ENCODE results near the gene LRRK1.

The LRRK1 gene

GRCh38 chr15:100951965-100952364, 32.8 kb downstream of the LRRK1 start:
- no peak overlapping the region for H3K9ac ChIP-seq (ENCODE audit: low read length)
- no peaks in the 10 kb centered on the region for H3K27me3 ChIP-seq (ENCODE audit: control insufficient read depth, insufficient read depth, low read length)

DNA sequence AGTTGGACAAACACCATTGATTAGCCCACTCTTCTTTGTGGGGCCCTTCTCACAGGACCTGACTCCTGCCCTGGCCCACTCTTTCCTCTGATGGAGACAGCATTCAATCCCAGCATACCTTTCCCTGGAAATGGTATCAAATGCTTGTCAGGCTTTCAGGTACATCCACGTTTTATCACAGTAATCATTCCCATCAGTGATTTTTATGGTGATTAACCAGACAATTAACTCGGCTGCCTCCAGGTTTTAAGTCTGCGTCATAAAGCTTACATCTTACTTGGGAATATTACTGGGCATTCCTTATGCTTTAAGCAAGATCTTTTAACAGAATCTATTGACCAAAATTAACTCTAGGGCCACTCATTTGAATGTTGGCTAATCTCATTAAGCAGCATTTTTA, 33.4 kb downstream of the LRRK1 start:
- H3K36me3 ChIP-seq (ENCODE audit: control insufficient read depth, insufficient read depth, low read length), result no peaks in the 10 kb centered on the region
- no peak overlapping the region for H3K9ac ChIP-seq (ENCODE audit: low read length)
- no peaks in the 10 kb centered on the region for H3K4me1 ChIP-seq (ENCODE audit: control insufficient read depth, insufficient read depth, low read length)
- H3K9me3 ChIP-seq (ENCODE audit: control insufficient read depth, low read length), result no peaks in the 10 kb centered on the region
- H3K27me3 ChIP-seq (ENCODE audit: control insufficient read depth, insufficient read depth, low read length), result no peaks in the 10 kb centered on the region
- H3K4me3 ChIP-seq (ENCODE audit: low read length), result no peak overlapping the region

More at GRCh38 chr15:100951965-100952364, 32.8 kb downstream of the LRRK1 start:
- no peaks in the 10 kb centered on the region for H3K36me3 ChIP-seq (ENCODE audit: control insufficient read depth, insufficient read depth, low read length)
- no peaks in the 10 kb centered on the region for H3K4me1 ChIP-seq (ENCODE audit: control insufficient read depth, insufficient read depth, low read length)
- no peaks in the 10 kb centered on the region for H3K9me3 ChIP-seq (ENCODE audit: control insufficient read depth, low read length)
- H3K4me3 ChIP-seq (ENCODE audit: low read length), result no peak overlapping the region

DNA sequence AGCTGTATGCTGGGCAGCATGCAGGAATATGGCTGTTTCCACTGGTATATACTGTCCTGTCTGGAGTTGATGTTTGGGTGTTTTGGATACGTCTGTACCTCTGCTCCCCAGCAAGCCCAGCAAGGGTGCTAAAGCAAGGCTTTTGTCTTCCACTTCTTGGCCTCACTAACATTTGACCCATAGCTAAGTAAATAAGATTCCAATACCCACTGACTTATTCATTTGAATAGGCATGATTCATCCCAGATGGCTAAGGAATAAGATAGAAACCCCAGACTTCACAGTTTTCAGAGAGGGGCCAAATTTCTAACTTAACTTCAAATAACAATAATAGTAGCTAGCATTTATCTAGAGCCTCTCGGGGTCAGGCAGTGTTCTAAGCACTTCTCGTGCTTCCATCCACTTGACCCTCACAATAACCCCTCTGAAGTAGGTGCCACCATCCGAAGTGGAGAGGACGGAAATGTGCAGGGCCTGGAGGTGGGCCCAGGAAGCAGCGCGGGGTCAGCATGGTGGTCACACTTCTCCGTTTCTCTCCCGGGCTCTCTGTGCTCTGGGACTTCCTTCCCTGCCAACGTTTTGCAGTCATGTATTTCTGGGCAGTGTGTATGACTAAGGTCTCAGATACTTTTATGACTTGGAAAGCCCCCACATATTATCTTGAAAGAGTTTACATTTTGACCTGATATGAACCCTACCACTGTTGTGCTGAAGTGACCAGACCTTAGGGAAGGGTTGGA, 39.3 kb downstream of the LRRK1 start:
- H3K9me3 ChIP-seq (ENCODE audit: control insufficient read depth, low read length), result no peaks in the 10 kb centered on the region
- H3K9ac ChIP-seq (ENCODE audit: low read length), result no peak overlapping the region

DNA sequence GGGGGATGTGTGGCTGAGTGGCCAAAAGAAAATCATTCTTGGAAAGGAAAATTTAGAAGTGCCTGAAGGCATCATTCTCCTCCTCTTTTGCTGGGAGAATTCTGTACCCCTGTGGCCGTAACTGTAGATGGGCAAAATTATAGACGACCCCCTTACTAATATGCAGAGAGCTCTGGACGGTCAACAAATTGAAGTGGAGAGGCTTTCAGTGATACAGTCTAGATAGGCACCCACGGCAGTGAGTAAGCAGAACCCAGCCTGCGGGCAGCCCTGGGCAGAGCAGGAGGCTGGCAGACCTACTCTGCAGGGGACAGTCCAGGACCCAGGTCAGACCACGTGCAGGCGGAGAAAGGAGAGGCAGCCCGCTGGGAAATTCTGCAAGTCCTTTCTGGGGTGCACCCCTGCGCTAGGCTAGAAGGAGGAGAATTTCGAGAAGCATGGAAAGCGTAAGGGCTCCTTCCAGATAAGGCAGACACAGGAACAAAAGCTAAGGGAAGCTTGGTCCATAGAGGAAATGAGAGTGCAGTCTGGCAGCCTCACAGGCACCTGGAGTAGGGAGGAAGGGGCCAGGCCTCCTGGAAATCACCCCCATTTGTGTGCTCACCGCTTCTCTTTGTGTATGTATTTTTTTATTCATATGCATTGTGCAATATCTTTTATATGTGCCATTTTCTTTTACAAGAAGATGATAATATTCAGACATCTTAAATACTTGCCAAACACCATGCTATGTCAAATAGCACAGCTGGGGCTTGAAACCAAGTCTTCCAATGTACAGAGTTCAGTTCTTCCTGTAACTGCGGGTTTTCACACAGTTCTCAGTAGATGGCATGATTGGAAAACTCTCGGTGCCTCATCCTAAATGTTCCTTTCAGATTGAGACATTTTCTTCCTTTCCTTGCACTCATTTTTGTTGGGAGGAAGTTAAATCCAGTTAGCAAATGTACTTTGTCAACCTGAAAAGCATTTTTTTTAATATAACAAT, 40.2 kb downstream of the LRRK1 start:
- Histone ChIP-seq H3K36me3 (ENCODE audit: control insufficient read depth, insufficient read depth, low read length) (no peaks in the 10 kb centered on the region), H3K4me3 (ENCODE audit: low read length) (no peak overlapping the region), H3K9me3 (ENCODE audit: control insufficient read depth, low read length) (no peaks in the 10 kb centered on the region), H3K4me1 (ENCODE audit: control insufficient read depth, insufficient read depth, low read length) (no peaks in the 10 kb centered on the region), H3K9ac (ENCODE audit: low read length) (no peak overlapping the region), H3K27me3 (ENCODE audit: control insufficient read depth, insufficient read depth, low read length) (no peaks in the 10 kb centered on the region)

More for the DNA sequence above, 39.3 kb downstream of the LRRK1 start:
- H3K4me3 ChIP-seq (ENCODE audit: low read length), result no peak overlapping the region
- H3K27me3 ChIP-seq (ENCODE audit: control insufficient read depth, insufficient read depth, low read length), result no peaks in the 10 kb centered on the region
- no peaks in the 10 kb centered on the region for H3K36me3 ChIP-seq (ENCODE audit: control insufficient read depth, insufficient read depth, low read length)
- H3K4me1 ChIP-seq (ENCODE audit: control insufficient read depth, insufficient read depth, low read length), result no peaks in the 10 kb centered on the region

- no peaks in the 10 kb centered on the region for H3K36me3 ChIP-seq (ENCODE audit: control insufficient read depth, insufficient read depth, low read length)
- no peaks in the 10 kb centered on the region for H3K4me1 ChIP-seq (ENCODE audit: control insufficient read depth, insufficient read depth, low read length)
- H3K4me3 ChIP-seq (ENCODE audit: low read length), result no peak overlapping the region
- H3K9me3 ChIP-seq (ENCODE audit: control insufficient read depth, low read length), result no peaks in the 10 kb centered on the region
- no peak overlapping the region for H3K9ac ChIP-seq (ENCODE audit: low read length)
- no peaks in the 10 kb centered on the region for H3K27me3 ChIP-seq (ENCODE audit: control insufficient read depth, insufficient read depth, low read length)
Measured at GRCh38 chr15:100966997-100967396, 47.8 kb downstream of the LRRK1 start.

DNA sequence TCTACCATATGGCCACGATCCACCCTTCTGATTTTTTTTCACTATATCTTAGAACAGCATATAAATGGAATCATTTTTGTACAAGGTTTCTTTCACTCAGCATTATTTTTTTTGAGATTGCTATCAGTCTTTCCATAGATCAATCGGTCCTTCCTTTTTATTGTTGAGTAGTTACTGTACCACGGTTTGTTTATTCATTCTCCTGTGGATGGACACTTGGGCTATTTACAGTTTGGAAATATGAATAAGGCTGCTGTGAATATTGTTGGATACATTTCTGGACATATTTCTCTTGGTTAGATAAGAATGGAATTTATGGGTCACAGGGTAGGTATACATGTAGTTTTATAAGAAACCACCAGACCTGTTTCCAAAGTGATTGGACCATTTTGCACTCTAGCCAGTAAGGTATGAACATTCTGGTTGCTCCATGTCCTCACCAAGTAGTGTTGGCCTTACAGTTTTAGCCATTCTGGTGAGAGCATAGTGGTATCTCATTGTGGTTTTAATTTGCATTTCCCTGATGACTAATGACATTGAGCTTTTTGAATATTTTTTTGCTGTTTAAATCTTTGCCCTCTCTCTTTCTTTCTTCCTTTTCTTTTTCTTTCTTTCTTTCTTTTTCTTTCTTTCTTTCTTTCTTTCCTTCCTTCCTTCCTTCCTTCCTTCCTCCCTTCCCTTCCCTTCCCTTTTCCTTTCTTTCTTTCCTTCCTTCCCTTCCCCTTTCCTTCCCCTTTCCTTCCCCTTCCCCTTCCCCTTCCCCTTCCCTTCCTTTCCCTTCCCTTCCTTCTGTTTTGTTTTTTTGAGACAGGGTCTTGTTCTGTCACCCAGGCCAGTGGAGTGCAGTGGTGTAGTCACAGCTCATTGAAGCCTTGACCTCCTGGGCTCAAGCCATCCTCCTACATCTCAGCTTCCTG, 49.2 kb downstream of the LRRK1 start:
- H3K27me3 ChIP-seq (ENCODE audit: control insufficient read depth, insufficient read depth, low read length), result peaks cover 10% of the 10 kb centered on the region
- no peaks in the 10 kb centered on the region for H3K4me1 ChIP-seq (ENCODE audit: control insufficient read depth, insufficient read depth, low read length)
- H3K36me3 ChIP-seq (ENCODE audit: control insufficient read depth, insufficient read depth, low read length), result no peaks in the 10 kb centered on the region
- H3K9ac ChIP-seq (ENCODE audit: low read length), result no peak overlapping the region
- no peak overlapping the region for H3K4me3 ChIP-seq (ENCODE audit: low read length)
- no peaks in the 10 kb centered on the region for H3K9me3 ChIP-seq (ENCODE audit: control insufficient read depth, low read length)

GRCh38 chr15:100972975-100973350, 53.8 kb downstream of the LRRK1 start:
- no peak overlapping the region for H3K9ac ChIP-seq (ENCODE audit: low read length)
- no peaks in the 10 kb centered on the region for H3K9me3 ChIP-seq (ENCODE audit: control insufficient read depth, low read length)
- H3K4me1 ChIP-seq (ENCODE audit: control insufficient read depth, insufficient read depth, low read length), result peaks cover 3% of the 10 kb centered on the region
- peaks cover 19% of the 10 kb centered on the region for H3K27me3 ChIP-seq (ENCODE audit: control insufficient read depth, insufficient read depth, low read length)
- H3K36me3 ChIP-seq (ENCODE audit: control insufficient read depth, insufficient read depth, low read length), result no peaks in the 10 kb centered on the region
- H3K4me3 ChIP-seq (ENCODE audit: low read length), result no peak overlapping the region

DNA sequence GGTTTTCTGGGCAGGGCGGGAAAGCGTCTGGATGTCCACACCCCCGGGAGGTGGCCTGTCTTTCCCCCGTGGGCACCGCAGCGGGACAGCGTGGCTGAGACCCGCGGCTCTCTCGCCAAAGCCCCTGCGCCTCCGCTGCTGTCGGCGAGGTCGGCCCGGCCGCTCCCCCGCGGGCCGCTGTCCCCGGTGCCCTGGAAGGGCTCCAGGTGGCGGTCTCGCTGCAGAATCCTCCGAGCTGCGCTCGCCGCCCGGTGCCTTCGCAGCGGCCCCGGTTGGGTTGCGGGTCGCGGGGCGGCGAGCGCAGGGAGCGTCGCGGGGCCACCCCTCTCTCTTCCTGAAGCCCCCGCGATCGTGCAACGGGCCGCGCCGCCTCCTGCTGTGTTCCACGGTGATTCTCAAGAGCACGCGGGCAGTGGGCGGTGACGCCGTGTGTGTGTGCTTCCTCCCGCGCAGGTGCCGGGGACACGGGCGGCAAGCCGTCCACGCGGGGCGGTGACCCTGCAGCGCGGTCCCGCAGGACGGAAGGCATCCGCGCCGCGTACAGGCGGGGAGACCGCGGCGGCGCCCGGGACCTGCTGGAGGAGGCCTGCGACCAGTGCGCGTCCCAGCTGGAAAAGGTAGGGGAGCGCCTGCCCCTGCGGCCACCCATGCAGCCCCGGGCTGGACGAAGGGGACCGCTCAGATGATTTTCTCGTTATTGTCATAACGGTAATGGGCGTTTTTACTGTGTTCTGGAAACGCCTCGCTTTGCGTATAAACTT, 54.4 kb downstream of the LRRK1 start:
- no peaks in the 10 kb centered on the region for H3K36me3 ChIP-seq (ENCODE audit: control insufficient read depth, insufficient read depth, low read length)
- H3K4me3 ChIP-seq (ENCODE audit: low read length), result no peak overlapping the region
- H3K27me3 ChIP-seq (ENCODE audit: control insufficient read depth, insufficient read depth, low read length), result peaks cover 19% of the 10 kb centered on the region
- H3K4me1 ChIP-seq (ENCODE audit: control insufficient read depth, insufficient read depth, low read length), result peaks cover 3% of the 10 kb centered on the region
- no peaks in the 10 kb centered on the region for H3K9me3 ChIP-seq (ENCODE audit: control insufficient read depth, low read length)
- H3K9ac ChIP-seq (ENCODE audit: low read length), result no peak overlapping the region

DNA sequence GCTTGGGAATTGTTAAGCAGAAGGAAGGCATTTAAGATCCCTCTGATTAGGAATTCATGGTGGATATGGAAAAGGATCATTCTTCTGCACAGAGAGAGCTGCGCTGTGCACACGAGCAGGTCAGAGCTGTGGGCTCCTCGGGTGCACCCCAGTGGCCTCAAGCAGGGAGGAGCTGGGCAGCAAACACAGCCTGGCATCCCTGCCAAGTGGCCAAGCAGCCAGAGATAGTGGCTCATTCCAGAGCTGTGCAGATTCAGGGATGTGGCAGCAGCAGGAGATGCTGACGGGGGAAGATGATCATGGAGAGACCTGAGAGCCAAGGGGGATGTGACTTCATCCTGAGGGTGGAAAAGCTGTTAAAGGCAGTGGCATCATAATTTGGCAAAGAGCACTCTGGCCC, 55.9 kb downstream of the LRRK1 start:
- H3K4me1 ChIP-seq (ENCODE audit: control insufficient read depth, insufficient read depth, low read length), result peaks cover 3% of the 10 kb centered on the region
- H3K4me3 ChIP-seq (ENCODE audit: low read length), result no peak overlapping the region
- peaks cover 19% of the 10 kb centered on the region for H3K27me3 ChIP-seq (ENCODE audit: control insufficient read depth, insufficient read depth, low read length)
- H3K36me3 ChIP-seq (ENCODE audit: control insufficient read depth, insufficient read depth, low read length), result no peaks in the 10 kb centered on the region
- no peak overlapping the region for H3K9ac ChIP-seq (ENCODE audit: low read length)
- H3K9me3 ChIP-seq (ENCODE audit: control insufficient read depth, low read length), result no peaks in the 10 kb centered on the region

DNA sequence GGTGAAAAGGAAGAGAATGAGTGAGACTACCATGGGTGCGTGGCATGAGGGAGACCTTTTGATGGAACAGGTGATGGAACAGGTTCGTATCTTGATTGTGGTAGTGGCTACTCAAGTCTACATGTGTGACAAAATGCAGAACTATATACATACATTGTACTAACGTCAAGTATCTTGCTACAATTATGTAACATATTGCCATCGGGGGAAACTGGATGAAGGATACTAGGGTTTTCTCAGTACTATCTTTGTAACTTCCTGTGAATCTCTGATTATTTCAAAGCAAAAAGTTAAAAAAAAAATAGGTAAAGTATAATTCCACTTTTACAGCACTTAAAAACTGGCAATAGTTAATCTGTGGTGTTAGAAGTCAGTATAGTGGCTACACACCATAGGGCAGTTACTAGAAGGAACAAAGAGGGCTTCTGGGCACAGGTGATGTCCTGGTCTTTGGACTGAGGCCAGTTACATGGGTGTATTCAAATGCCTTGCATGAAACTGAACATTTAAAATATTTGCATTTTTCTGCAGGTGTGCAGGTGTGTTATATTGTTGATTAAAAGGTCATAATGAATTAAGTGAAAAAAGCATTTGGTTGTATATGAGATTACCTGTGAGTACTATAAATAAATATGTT, 61.4 kb downstream of the LRRK1 start:
- H3K36me3 ChIP-seq (ENCODE audit: control insufficient read depth, insufficient read depth, low read length), result no peaks in the 10 kb centered on the region
- H3K9me3 ChIP-seq (ENCODE audit: control insufficient read depth, low read length), result no peaks in the 10 kb centered on the region
- no peak overlapping the region for H3K9ac ChIP-seq (ENCODE audit: low read length)
- no peaks in the 10 kb centered on the region for H3K27me3 ChIP-seq (ENCODE audit: control insufficient read depth, insufficient read depth, low read length)
- no peak overlapping the region for H3K4me3 ChIP-seq (ENCODE audit: low read length)
- H3K4me1 ChIP-seq (ENCODE audit: control insufficient read depth, insufficient read depth, low read length), result peaks cover under 1% of the 10 kb centered on the region

DNA sequence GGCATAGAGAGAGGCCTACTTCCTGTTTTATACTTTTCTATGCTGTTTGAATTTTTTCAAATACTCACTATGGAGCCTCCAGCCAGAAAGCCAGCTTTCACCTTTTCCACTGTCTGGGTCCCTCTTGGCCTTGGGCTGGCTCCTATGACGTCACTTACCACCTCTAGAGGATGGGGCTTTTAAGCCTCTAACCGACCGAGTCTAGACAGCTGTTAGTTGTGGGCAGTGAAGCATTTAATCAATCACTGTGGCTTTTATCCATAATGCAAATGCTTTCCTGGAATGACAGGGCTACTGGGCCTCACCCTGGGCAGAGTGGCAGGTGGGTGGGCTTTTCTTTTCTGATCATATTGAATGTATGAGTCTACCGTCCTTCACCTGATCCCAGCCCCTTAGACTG, 61.9 kb downstream of the LRRK1 start:
- Histone ChIP-seq H3K9me3 (ENCODE audit: control insufficient read depth, low read length) (no peaks in the 10 kb centered on the region), H3K9ac (ENCODE audit: low read length) (no peak overlapping the region), H3K4me1 (ENCODE audit: control insufficient read depth, insufficient read depth, low read length) (peaks cover 6% of the 10 kb centered on the region), H3K36me3 (ENCODE audit: control insufficient read depth, insufficient read depth, low read length) (no peaks in the 10 kb centered on the region), H3K27me3 (ENCODE audit: control insufficient read depth, insufficient read depth, low read length) (no peaks in the 10 kb centered on the region), H3K4me3 (ENCODE audit: low read length) (no peak overlapping the region)
